GM21423 (cell line): ENCODE results near the gene CYSRT1.

Experiments
- ATAC-seq: cut with Tn5 transposase; IDR thresholded peaks from one replicate; pipeline ENCODE4 v1.9.1; 2021; ENCODE audit warnings: mild to moderate bottlenecking, moderate library complexity; ENCODE audit not compliant: unreplicated experiment

CYSRT1 gene

DNA sequence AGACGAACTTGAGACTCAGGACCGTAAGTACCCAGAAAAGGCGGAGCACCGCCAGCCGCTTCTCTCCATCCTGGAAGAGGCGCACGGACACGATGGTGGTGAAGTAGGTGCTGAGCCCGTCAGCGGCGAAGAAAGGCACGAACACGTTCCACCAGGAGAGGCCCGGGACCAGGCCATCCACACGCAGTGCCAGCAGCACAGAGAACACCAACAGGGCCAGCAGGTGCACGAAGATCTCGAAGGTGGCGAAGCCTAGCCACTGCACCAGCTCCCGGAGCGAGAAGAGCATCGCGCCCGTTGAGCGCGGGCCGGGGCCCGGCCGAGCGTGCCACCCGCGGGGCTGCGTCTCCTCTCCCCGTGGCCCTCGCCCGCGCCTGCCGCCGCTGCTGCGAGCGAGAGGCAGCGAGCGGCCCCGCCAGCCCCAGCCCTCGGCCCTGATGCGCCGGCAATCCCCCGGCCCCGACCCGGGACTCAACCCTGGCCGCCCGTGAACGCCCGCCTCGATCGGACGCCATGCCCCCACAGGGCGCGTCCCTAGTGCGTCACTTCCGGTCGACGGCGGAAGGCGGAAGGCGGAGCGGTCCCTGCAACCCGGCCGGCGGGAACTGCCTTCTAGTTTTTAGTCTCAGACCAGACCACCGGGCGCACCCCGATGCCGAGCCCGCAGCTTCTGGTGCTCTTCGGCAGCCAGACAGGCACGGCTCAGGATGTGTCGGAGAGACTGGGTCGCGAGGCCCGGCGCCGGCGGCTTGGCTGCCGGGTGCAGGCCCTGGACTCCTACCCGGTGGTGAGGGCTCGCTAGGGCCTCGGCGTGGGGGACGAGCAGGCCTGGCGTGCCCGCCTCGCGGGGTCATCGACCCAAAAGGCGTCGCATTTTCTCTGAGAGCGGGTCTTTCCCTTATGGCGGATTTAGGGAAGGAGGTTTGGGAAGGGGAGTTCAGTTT lies 19.6 kb upstream of the CYSRT1 start, which contains the start of the genes NDOR1 and TMEM203:
Gene NDOR1 (plus strand): TSS at position 575 of the 944 bp plus-strand sequence. CDS start 78 bp downstream, at position 653.
Gene TMEM203 (minus strand): TSS at position 523 of the 944 bp plus-strand sequence. CDS start 234 bp downstream, at position 289.
- peak; percentile 39 for ATAC-seq

GRCh38 chr9:137206602-137207001 lies 18.4 kb upstream of the CYSRT1 start:
- no peak for ATAC-seq

DNA sequence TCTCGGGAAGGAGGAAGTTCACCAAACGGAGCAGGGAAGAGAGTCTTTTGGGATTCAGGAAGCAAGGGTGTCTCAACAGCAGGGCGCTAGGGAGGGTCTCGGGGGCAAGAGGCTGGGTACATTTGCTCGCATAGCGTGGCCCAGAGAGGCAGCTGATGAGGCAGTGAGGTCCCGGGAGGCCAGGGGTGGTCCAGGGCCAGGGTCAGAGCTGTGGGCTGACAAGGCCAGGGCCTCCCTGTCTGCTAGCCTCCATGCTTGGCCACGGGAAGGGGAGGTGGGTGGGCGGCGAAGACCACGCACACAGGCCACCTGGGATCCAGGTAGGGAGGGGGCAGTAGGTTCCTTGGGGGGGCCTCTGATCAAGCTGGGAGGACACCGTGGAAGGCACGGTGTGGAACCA lies 13.4 kb upstream of the CYSRT1 start:
- ATAC-seq = no peak

- no peak for ATAC-seq
These were observed 12.5 kb upstream of the CYSRT1 start for GRCh38 chr9:137212520-137212919.

DNA sequence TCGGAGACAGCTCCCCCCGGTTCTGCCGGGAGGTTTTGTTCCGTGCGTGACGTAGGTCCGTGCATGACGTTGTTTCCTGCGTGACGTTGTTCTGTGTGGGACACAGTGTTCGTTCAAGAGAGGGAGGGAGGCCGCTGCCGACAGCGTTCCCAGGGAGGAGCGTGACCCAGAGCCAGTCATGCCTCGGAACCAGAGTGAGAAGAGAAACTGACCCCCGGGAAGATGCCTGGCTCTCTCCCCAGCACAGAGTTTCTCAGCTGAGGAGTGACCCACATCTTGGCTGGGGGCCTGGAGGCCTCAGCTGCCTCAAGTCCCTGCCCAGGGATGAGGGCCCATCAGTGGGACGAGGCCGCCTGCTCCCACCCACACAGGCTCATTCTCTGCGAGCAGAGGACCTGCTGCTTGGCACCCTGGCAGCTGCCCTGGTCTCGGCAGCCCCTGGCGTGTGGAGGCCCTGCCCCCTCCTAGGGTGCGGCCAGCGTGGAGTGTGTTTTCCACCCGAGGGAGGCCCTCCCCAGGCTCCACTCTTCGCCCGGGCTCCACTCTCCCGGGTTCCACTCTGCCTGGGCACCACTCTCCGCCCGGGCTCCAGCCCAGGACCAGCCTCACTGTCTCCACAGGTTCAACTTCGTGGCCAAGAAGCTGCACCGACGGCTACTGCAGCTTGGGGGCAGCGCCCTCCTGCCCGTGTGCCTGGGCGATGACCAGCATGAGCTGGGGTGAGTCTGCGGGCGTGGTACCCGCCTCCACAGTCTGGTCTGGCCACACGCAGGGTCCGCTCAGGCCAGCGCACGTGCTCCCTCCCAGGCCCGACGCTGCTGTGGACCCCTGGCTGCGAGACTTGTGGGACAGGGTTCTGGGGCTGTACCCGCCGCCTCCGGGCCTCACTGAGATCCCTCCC lies 11.6 kb upstream of the CYSRT1 start:
- ATAC-seq = no peak

- no peak for ATAC-seq
These were observed 10.4 kb upstream of the CYSRT1 start for GRCh38 chr9:137214620-137215019.

- no peak for ATAC-seq
These were observed 9.6 kb upstream of the CYSRT1 start for GRCh38 chr9:137215196-137215986.

DNA sequence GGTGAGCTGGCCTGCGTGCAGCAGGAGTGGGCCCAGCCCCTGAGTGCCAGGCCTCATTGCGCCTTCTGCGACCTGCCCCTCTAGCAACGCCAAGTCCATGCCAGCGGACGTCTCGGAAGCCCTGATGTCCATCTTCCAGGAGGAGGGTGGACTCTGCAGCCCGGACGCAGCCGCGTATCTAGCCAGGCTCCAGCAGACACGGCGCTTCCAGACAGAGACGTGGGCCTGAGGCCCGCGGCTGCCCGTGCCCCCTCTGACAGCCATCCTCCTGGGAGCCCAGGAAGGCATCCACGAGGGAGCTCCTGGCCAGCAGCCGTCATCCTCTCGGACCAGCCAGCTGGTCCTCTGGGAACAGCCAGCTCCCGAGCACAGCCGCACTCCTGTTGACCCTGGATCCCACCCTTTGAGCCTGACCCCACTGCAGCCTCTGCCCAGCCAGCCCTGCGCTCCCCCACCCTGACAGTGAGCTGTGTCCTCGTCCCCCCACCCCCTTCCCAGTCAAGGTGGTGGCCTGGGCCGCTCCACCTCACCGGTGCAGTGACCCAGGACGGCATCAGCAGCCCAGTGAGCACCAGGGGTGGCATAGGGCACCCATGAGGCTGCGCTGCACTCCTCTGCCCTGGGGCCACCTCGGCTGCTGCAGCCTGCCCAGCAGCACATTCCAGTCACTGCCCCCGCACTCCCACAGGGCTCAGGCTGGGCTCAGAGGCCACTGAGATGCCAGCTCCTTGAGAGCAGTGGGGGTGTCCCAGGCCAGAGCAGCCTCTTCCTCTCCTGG lies 8.6 kb upstream of the CYSRT1 start:
- no peak for ATAC-seq

DNA sequence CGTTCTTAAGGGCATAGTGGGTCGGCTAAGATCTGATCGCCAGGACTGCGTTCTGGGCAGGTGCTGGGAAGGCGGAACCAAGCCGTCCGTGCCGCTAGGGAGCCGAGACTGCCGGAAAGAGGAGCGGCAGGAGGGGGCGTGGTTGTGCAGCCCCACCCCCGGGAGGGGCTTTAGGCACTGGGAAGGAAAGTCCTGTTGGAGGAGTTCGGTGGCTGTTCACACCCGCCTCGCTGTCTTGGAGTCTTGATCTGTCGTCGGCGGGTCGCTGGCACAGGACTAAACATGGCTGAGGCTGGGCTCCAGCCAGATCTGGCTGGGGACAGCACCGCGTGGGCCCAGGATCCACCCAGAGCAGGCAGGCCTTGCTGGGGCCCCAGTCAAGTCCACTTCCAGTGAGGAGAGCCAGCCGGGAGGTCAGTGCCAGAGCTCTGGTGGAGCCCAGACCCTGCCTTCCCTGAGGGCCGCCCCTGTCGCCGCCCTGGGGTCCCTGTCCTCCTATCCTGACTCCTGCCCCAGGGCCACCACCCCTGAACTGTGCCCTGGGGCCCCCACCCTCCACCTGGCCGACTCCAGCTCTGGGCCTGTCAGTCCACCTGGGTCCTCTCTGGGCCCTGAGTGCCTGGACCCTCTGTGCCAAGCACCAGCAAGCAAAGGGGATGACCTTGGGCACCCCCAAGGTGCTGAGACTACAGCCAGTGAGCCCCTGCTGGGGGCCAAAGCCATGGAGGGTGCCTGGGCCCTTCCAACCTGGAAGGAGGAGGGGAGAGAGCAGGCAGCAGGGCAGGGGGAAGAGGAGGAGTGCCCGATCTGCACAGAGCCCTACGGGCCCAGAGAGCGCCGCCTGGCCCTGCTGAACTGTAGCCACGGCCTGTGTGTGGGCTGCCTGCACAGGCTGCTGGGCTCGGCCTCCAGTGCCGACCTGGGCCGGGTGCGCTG lies 7.4 kb upstream of the CYSRT1 start:
- ATAC-seq = no peak

DNA sequence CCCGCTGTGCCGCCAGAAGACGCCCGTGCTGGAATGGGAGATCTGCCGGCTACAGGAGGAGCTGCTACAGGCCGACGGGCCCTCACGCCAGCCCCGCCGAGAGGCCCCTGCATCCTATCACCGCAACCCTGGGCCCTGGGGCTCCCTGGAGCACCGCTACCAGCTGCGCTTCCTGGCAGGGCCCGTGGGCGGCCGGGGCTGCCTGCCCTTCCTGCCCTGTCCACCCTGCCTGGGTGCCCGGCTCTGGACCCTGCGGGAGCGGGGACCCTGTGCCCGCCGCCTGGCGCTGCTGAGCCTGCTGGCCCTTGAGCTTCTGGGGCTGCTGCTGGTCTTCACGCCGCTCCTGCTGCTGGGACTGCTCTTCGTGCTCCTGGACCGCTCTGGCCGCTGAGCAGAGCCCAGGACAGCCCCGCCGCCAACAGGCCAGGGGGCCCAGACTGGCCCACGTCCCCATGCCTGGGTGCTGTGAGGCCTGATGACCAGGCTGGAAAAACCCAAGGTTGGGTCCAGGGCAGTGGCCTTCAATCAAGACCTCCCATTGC lies 6.7 kb upstream of the CYSRT1 start:
- no peak for ATAC-seq

DNA sequence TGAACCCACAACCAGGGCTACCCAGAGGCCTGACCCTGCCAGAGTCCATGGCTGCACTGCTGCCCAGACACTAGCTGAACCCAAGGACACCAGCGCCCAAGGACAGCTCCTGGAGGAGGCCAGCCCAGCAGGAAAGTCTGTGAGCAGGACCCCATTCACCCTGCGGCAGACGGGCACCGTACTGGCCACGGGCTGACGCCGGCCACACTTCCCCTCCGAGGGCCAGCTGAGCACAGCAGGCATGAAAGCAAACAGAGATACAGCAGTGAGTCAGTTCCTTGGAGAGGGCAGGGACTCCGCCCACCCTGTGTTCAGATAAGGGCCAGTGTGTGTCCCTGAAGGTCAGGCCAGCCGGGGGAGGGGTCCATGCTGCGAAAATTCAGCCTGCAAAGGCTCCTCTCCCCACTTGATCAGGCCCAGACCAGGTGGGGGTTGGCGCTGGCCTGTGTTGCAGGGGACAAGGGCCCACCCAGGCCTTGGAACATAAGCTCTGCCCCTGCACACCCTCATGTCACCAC lies 6.2 kb upstream of the CYSRT1 start:
- no peak for ATAC-seq

- no peak for ATAC-seq
These were observed 5.1 kb upstream of the CYSRT1 start for GRCh38 chr9:137219757-137220316.

GRCh38 chr9:137220317-137221094 lies 4.5 kb upstream of the CYSRT1 start:
- no peak for ATAC-seq

DNA sequence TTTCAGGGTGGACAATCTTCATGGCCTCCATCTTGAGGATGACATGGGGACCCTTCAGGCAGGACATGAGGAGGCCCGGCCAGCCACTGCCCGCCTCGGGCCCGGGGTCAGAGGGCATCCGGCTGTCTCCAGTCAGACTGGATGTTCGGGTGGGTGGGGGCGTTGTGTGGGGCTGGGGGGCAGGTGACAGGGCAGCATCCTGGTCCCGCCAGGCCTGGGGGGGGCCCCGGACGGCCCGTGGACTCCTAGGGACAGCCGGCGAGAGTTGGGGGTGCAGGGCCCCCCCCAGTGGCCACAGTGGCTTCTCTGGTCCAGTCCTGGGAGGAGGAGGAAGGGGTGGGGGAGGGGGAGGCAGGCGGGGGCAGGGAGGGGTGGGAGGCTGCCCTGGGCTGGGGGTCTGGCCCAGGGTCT lies 3.9 kb upstream of the CYSRT1 start:
- no peak for ATAC-seq

- ATAC-seq = no peak
These were observed 3.4 kb upstream of the CYSRT1 start for GRCh38 chr9:137221506-137222111.

GRCh38 chr9:137222190-137223077 lies 2.5 kb upstream of the CYSRT1 start, which contains the start of gene RNF208:
TSS of gene RNF208 (minus strand) at chr9:137222240. CDS start at chr9:137221212, 1,028 bp downstream.
- ATAC-seq = no peak
